SK-N-SH (cell line): ENCODE data around the gene CSHL1. TPM values are rescaled to one million over a fixed set of nuclear protein-coding genes. Genes with fewer than 3 reads are reported as not detected.

Experiments used
- CTCF ChIA-PET: fragments of 300-600, 350-600 bp; formaldehyde crosslinking; extraction: SDS; loops from one replicate; lab custom pipeline; 2021; lab: Yijun Ruan, JAX
- POLR2A ChIA-PET: fragments of 350-600 bp; sonication (Branson Sonifier 250); formaldehyde crosslinking; extraction: SDS; loops from one replicate; lab custom pipeline; 2020; ENCODE audit warnings: antibody characterized with exemption, inconsistent platforms; lab: Yijun Ruan, JAX
- DNase-seq: peaks from one replicate; pipeline ENCODE4 v3.0.0; 2012
- H2AFZ ChIP-seq: fragments of 200-600 bp; sonication (generic); 2 replicates; pipeline ENCODE4 v1.8.1; 2016; ENCODE audit warnings: antibody characterized with exemption, mild to moderate bottlenecking, low read depth
- H3F3A ChIP-seq: fragments of 200-600 bp; sonication (generic); replicated peaks from 2 replicates; pipeline ENCODE3; 2016; ENCODE audit warnings: antibody characterized with exemption, mild to moderate bottlenecking; ENCODE audit not compliant: insufficient read depth
- H3K27ac ChIP-seq, 2 experiments: fragments of 200-500 bp in 1 of 2; fragments of 200-600 bp in 1 of 2; sonication (Bioruptor generic) in 1 of 2; sonication (generic), shearing (Covaris generic) in 1 of 2; 2 replicates each; pipeline versions ENCODE4 v1.5.1 to v1.6.1; 2014 to 2016; ENCODE audit warnings: low read depth in 2 of 2, inconsistent platforms in 1 of 2, low read length in 1 of 2, mild to moderate bottlenecking in 1 of 2, mixed read lengths in 1 of 2
- H3K27me3 ChIP-seq: fragments of 200-600 bp; sonication (generic), shearing (Covaris generic); 2 replicates; pipeline ENCODE4 v1.6.1; 2016; ENCODE audit warnings: mixed run types; ENCODE audit not compliant: insufficient read depth
- H3K36me3 ChIP-seq, 2 experiments: fragments of 200-500 bp in 1 of 2; fragments of 200-600 bp in 1 of 2; sonication (Bioruptor generic) in 1 of 2; sonication (generic) in 1 of 2; replicated peaks in 1 of 2; 2 replicates each; pipeline versions ENCODE3 to v1.5.1; 2014 to 2016; ENCODE audit warnings: low read length in 1 of 2, mild to moderate bottlenecking in 1 of 2; ENCODE audit not compliant: insufficient read depth in 2 of 2, control insufficient read depth in 1 of 2
- H3K4me1 ChIP-seq, 2 experiments: fragments of 200-500 bp in 1 of 2; fragments of 200-600 bp in 1 of 2; sonication (Bioruptor generic) in 1 of 2; sonication (generic), shearing (Covaris generic) in 1 of 2; 2 replicates each; pipeline versions ENCODE4 v1.5.1 to v1.6.1; 2014 to 2016; ENCODE audit warnings: low read depth in 1 of 2, low read length in 1 of 2, mixed run types in 1 of 2; ENCODE audit not compliant: insufficient read depth in 2 of 2, control insufficient read depth in 1 of 2
- H3K4me2 ChIP-seq: fragments of 200-600 bp; sonication (generic), shearing (Covaris generic); 2 replicates; pipeline ENCODE4 v1.6.1; 2017; ENCODE audit warnings: mixed run types
- H3K4me3 ChIP-seq, 2 experiments: fragments of 200-500 bp in 1 of 2; fragments of 200-600 bp in 1 of 2; sonication (Bioruptor generic) in 1 of 2; sonication (generic), shearing (Covaris generic) in 1 of 2; 2 replicates each; pipeline versions ENCODE4 v1.5.1 to v1.8.1; 2014 to 2016; ENCODE audit warnings: low read depth in 2 of 2, inconsistent platforms in 1 of 2, low read length in 1 of 2, mild to moderate bottlenecking in 1 of 2, mixed read lengths in 1 of 2, moderate library complexity in 1 of 2
- H3K79me2 ChIP-seq: fragments of 200-600 bp; sonication (generic); 2 replicates; pipeline ENCODE4 v1.8.1; 2017; ENCODE audit warnings: mild to moderate bottlenecking; ENCODE audit not compliant: insufficient read depth
- H3K9ac ChIP-seq: fragments of 200-600 bp; sonication (generic); 2 replicates; pipeline ENCODE4 v1.6.1; 2017; ENCODE audit warnings: mixed run types
- H3K9me2 ChIP-seq: fragments of 200-600 bp; sonication (generic); 2 replicates; pipeline ENCODE4 v1.6.1; 2017; ENCODE audit warnings: mixed run types
- H3K9me3 ChIP-seq: fragments of 200-600 bp; sonication (generic); 2 replicates; pipeline ENCODE4 v1.6.1; 2017; ENCODE audit warnings: mixed run types, mild to moderate bottlenecking, moderate library complexity
- H4K20me1 ChIP-seq: fragments of 200-600 bp; sonication (generic); 2 replicates; pipeline ENCODE4 v1.6.1; 2017; ENCODE audit warnings: mild to moderate bottlenecking, mixed run types; ENCODE audit not compliant: insufficient read depth
- EP300 ChIP-seq, 2 experiments: IDR thresholded peaks; 2 replicates each; pipeline versions ENCODE4 v1.4.0 to v1.6.1; 2012; ENCODE audit warnings: borderline replicate concordance in 1 of 2, low read depth in 1 of 2, low read length in 1 of 2
- EZH2phosphoT487 ChIP-seq: fragments of 200-600 bp; sonication (generic); IDR thresholded peaks from 2 replicates; pipeline ENCODE4 v1.6.1; 2017; ENCODE audit warnings: low read depth, mixed run types, mild to moderate bottlenecking, antibody characterized with exemption, moderate library complexity, borderline replicate concordance
- MAX ChIP-seq: IDR thresholded peaks from 2 replicates; pipeline ENCODE4 v1.4.0; 2012; ENCODE audit warnings: low read depth
- RCOR1 ChIP-seq: fragments of 150-350 bp; IDR thresholded peaks from 2 replicates; pipeline ENCODE4 v1.6.1; 2017; ENCODE audit warnings: antibody characterized with exemption, low read length
- WGBS: methylation state at CpG from one replicate; pipeline ENCODE4 v1.1.6; 2017; ENCODE audit warnings: low lambda C conversion rate; 5-methylcytosine and 5-hydroxymethylcytosine counted together
- polyA plus RNA-seq, 3 experiments: library from polyadenylated mRNA; depleted of rRNA; stranded (reverse); fragments of >200 nt; gene quantifications; 2 replicates each; pipeline ENCODE4 v1.2.3, GENCODE V29; 2012
- TF ChIP-seq, protein P1 (sequence below): IDR thresholded peaks from 2 replicates; pipeline ENCODE4 v1.4.0; 2012; ENCODE audit warnings: low read depth, borderline replicate concordance
- TF ChIP-seq, protein P2 (sequence below): fragments of 200-600 bp; sonication (generic); IDR thresholded peaks from 2 replicates; pipeline ENCODE4 v1.6.1; 2017; ENCODE audit warnings: antibody characterized with exemption, mild to moderate bottlenecking, moderate library complexity
- TF ChIP-seq, protein P3 (sequence below): IDR thresholded peaks from 2 replicates; pipeline ENCODE4 v1.4.0; 2012; ENCODE audit warnings: low read depth, borderline replicate concordance
- TF ChIP-seq, protein P4 (sequence below): fragments of 150-350 bp; IDR thresholded peaks from 2 replicates; pipeline ENCODE4 v1.6.1; 2017; ENCODE audit warnings: antibody characterized with exemption, low read length, low read depth, borderline replicate concordance

CSHL1 gene
- polyA plus RNA-seq, 1 of the 3 experiments (the other 2 are of a cell fraction): not detected

DNA sequence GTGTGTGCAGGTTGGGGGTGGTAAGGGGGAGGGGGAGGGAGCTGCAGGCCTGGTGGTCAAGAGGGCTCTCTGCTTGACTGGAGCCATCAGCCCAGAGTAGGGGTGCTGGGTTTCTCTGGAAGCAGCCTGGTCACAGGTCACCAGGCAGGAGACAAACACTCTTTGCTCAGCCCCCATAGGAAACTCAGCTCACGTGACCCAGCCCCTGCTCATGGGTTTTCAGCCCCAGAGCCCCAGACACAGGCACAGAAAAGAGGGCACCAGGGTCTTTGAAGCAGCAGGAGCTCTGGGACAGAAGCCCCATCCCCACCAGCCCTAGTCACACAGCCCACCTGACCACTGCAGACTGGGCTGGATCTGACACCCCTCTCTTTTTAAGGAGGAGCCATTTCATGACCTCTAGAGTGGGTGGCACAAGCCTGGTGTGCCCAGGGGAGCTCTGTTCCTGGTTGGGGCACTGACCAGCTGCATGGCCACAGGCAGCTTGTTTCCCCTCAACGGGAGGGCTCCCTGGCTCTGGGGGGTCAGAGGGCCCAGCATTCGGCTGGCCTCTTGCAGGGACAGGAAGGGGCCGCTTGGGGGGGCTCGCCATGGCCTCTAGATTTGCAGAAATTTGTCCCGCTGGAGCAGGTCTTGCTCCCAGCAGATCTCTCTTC, 34.9 kb upstream of the CSHL1 start:
- no peaks in the 10 kb centered on the region for H4K20me1 ChIP-seq
- H3K9ac ChIP-seq: no peak overlapping the region
- H3K4me1 ChIP-seq: no peaks in the 10 kb centered on the region
- no peaks in the 10 kb centered on the region for H3K36me3 ChIP-seq
- no peak overlapping the region for H2AFZ ChIP-seq
- ChIA-PET POLR2A (no interaction called here), CTCF (interaction anchor here (0.6 to 3.3 kb wide), 53 partner anchors 8 to 473 kb away, joined by 3 to 69 read pairs (median 5); partner anchors contain the start of genes CD79B, CSHL1, ERN1 and GH1)
- no peaks in the 10 kb centered on the region; the same call in 1 of the 2 replicates for H3K27me3 ChIP-seq
- no peak overlapping the region for H3K4me3 ChIP-seq
- DNase-seq: no peak
- no peaks in the 10 kb centered on the region for H3K9me2 ChIP-seq
- no peaks in the 10 kb centered on the region for H3K79me2 ChIP-seq
- TF ChIP-seq RCOR1: no peak
- TF ChIP-seq, protein P1, sequence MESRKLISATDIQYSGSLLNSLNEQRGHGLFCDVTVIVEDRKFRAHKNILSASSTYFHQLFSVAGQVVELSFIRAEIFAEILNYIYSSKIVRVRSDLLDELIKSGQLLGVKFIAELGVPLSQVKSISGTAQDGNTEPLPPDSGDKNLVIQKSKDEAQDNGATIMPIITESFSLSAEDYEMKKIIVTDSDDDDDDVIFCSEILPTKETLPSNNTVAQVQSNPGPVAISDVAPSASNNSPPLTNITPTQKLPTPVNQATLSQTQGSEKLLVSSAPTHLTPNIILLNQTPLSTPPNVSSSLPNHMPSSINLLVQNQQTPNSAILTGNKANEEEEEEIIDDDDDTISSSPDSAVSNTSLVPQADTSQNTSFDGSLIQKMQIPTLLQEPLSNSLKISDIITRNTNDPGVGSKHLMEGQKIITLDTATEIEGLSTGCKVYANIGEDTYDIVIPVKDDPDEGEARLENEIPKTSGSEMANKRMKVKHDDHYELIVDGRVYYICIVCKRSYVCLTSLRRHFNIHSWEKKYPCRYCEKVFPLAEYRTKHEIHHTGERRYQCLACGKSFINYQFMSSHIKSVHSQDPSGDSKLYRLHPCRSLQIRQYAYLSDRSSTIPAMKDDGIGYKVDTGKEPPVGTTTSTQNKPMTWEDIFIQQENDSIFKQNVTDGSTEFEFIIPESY: no peak
- TF ChIP-seq MAX: no peak
- TF ChIP-seq EZH2phosphoT487: no peak
- TF ChIP-seq, protein P2, sequence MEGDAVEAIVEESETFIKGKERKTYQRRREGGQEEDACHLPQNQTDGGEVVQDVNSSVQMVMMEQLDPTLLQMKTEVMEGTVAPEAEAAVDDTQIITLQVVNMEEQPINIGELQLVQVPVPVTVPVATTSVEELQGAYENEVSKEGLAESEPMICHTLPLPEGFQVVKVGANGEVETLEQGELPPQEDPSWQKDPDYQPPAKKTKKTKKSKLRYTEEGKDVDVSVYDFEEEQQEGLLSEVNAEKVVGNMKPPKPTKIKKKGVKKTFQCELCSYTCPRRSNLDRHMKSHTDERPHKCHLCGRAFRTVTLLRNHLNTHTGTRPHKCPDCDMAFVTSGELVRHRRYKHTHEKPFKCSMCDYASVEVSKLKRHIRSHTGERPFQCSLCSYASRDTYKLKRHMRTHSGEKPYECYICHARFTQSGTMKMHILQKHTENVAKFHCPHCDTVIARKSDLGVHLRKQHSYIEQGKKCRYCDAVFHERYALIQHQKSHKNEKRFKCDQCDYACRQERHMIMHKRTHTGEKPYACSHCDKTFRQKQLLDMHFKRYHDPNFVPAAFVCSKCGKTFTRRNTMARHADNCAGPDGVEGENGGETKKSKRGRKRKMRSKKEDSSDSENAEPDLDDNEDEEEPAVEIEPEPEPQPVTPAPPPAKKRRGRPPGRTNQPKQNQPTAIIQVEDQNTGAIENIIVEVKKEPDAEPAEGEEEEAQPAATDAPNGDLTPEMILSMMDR: no peak
- WGBS: 100% methylated on average over 1 of the region's 6 CpGs
- no peak overlapping the region for H3K4me2 ChIP-seq
- H3K27ac ChIP-seq: no peak overlapping the region
- H3F3A ChIP-seq: no peaks in the 10 kb centered on the region
- H3K9me3 ChIP-seq: no peaks in the 10 kb centered on the region

- CTCF ChIA-PET: interaction anchor here (0.9 to 3.3 kb wide), 9 partner anchors 8 to 81 kb away, joined by 3 to 69 read pairs (median 21); partner anchors contain the start of genes CD79B and CSHL1
- Histone ChIP-seq H3K9me3 (no peaks in the 10 kb centered on the region), H3K4me1 (no peaks in the 10 kb centered on the region), H3K4me2 (no peak overlapping the region), H3F3A (no peaks in the 10 kb centered on the region), H3K9me2 (no peaks in the 10 kb centered on the region)
- WGBS: 73% methylated on average over 22 of the region's 24 CpGs
- POLR2A ChIA-PET: no interaction called here
- DNase-seq: no peak
- TF ChIP-seq, protein P3, sequence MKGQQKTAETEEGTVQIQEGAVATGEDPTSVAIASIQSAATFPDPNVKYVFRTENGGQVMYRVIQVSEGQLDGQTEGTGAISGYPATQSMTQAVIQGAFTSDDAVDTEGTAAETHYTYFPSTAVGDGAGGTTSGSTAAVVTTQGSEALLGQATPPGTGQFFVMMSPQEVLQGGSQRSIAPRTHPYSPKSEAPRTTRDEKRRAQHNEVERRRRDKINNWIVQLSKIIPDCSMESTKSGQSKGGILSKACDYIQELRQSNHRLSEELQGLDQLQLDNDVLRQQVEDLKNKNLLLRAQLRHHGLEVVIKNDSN: no peak
- TF ChIP-seq EP300 (IDR thresholded peaks at IDR 0.05; ENCODE audit: borderline replicate concordance in 1 of 2, low read depth in 1 of 2, low read length in 1 of 2): no peak
- TF ChIP-seq, protein P4, sequence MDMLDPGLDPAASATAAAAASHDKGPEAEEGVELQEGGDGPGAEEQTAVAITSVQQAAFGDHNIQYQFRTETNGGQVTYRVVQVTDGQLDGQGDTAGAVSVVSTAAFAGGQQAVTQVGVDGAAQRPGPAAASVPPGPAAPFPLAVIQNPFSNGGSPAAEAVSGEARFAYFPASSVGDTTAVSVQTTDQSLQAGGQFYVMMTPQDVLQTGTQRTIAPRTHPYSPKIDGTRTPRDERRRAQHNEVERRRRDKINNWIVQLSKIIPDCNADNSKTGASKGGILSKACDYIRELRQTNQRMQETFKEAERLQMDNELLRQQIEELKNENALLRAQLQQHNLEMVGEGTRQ: no peak
- TF ChIP-seq, all 33 proteins: peak for 0
- no peak overlapping the region for H2AFZ ChIP-seq
- no peaks in the 10 kb centered on the region for H3K79me2 ChIP-seq
- no peak overlapping the region for H3K9ac ChIP-seq
- no peak overlapping the region for H3K4me3 ChIP-seq
- no peaks in the 10 kb centered on the region for H3K36me3 ChIP-seq
- H3K27me3 ChIP-seq: no peaks in the 10 kb centered on the region
- H3K27ac ChIP-seq: no peak overlapping the region
- no peaks in the 10 kb centered on the region for H4K20me1 ChIP-seq
Measured at GRCh38 chr17:63944736-63945499, 33.9 kb upstream of the CSHL1 start.
